Measurements from ENCODE around the gene CD99.
A peak's percentile ranks its signal among the peaks of the same experiment; 100 is the strongest.
"Not testable (repeated sequence)": the region's sequence is repeated elsewhere in the genome, so short reads cannot be mapped to it uniquely, and the experiment has no call there.

CD99 gene

GRCh38 chrX:2690856-2691542 lies at the start of gene CD99:
Gene CD99, plus strand, starts transcription at chrX:2691295. Its CDS starts 66 bp downstream, at chrX:2691361.
- DNase-seq, result peak; percentile 96

- no peak for DNase-seq
Observed at GRCh38 chrX:2642146-2642545, 48.9 kb upstream of the CD99 start.

GRCh38 chrX:2642791-2643190 lies 48.3 kb upstream of the CD99 start:
- DNase-seq, result no peak

GRCh38 chrX:2643880-2644279 lies 47.2 kb upstream of the CD99 start:
- DNase-seq, result no peak

- no peak for DNase-seq
Observed at GRCh38 chrX:2645563-2645962, 45.5 kb upstream of the CD99 start.

- no peak for DNase-seq
Observed at GRCh38 chrX:2647627-2648026, 43.5 kb upstream of the CD99 start.

GRCh38 chrX:2650037-2650436 lies 41.1 kb upstream of the CD99 start:
- DNase-seq, result no peak

GRCh38 chrX:2650865-2651264 lies 40.2 kb upstream of the CD99 start:
- DNase-seq, result no peak

GRCh38 chrX:2652106-2652505 lies 39.0 kb upstream of the CD99 start:
- peak; percentile 26 for DNase-seq

- DNase-seq, result no peak
Observed at GRCh38 chrX:2654436-2655340, 36.4 kb upstream of the CD99 start.

GRCh38 chrX:2656257-2656836 lies 34.7 kb upstream of the CD99 start:
- no peak for DNase-seq

- DNase-seq, result no peak
Observed at GRCh38 chrX:2657532-2658113, 33.5 kb upstream of the CD99 start.

- DNase-seq, result peak; percentile 56
Observed at GRCh38 chrX:2658585-2659292, 32.4 kb upstream of the CD99 start.

- DNase-seq, result no peak
Observed at GRCh38 chrX:2662586-2662985, 28.5 kb upstream of the CD99 start.

- no peak for DNase-seq
Observed at GRCh38 chrX:2664502-2664901, 26.6 kb upstream of the CD99 start.

GRCh38 chrX:2665387-2666304 lies 25.4 kb upstream of the CD99 start:
- DNase-seq, result no peak

GRCh38 chrX:2666491-2666890 lies 24.6 kb upstream of the CD99 start:
- no peak for DNase-seq

- DNase-seq, result no peak
Observed at GRCh38 chrX:2670978-2671377, 20.1 kb upstream of the CD99 start.

GRCh38 chrX:2672084-2672483 lies 19.0 kb upstream of the CD99 start:
- no peak for DNase-seq

- DNase-seq, result no peak
Observed at GRCh38 chrX:2673611-2674010, 17.5 kb upstream of the CD99 start.

- not testable (repeated sequence) for DNase-seq
Observed at GRCh38 chrX:2675657-2676200, 15.4 kb upstream of the CD99 start.
